Activated CD4-positive, CD25-positive, alpha-beta regulatory T cell treated with anti-CD3 and anti-CD28 coated beads, Interleukin-2, amount 50 U/mL, for 72 hours (primary cell): Measurements from ENCODE around the gene VWF.

Experiments used
- DNase-seq: peaks from one replicate; pipeline ENCODE4 v3.0.0; 2021

VWF gene

GRCh38 chr12:5971194-5971850 lies 153.1 kb downstream of the VWF start:
- DNase-seq = no peak

DNA sequence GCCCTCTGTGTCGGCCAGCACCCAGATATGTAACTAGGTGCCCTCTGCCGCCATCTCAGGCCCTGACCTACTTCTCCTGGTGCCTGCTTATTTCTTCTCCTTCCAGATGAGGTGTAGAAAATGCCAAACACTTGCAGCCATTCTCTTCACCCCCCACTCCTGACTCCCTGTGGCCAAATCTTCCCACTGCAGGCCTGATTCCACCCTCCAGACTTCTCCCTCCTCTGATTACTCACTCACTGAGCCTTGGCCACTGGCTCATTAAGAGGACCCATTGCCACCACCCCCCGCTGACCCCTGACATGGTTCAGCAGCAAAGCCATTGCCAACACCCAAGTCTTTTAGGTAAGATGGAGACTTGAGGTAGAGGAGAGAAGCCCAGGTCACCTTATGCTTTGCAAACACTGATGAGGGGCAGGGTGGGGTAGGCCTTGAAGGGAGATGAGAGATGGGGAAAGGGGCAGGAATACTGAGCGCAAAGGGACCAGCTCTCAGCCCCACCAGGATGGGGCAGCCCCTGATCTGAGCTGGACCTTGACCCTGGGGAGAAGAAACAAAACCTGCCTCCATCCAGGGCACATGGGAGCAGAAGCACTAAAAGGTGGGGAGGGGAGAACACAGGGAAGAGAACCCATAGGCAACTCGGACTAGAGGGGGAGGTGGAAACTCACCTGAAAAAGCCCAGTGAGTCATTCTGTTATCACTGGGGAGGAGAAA lies 154.3 kb downstream of the VWF start:
- no peak for DNase-seq

DNA sequence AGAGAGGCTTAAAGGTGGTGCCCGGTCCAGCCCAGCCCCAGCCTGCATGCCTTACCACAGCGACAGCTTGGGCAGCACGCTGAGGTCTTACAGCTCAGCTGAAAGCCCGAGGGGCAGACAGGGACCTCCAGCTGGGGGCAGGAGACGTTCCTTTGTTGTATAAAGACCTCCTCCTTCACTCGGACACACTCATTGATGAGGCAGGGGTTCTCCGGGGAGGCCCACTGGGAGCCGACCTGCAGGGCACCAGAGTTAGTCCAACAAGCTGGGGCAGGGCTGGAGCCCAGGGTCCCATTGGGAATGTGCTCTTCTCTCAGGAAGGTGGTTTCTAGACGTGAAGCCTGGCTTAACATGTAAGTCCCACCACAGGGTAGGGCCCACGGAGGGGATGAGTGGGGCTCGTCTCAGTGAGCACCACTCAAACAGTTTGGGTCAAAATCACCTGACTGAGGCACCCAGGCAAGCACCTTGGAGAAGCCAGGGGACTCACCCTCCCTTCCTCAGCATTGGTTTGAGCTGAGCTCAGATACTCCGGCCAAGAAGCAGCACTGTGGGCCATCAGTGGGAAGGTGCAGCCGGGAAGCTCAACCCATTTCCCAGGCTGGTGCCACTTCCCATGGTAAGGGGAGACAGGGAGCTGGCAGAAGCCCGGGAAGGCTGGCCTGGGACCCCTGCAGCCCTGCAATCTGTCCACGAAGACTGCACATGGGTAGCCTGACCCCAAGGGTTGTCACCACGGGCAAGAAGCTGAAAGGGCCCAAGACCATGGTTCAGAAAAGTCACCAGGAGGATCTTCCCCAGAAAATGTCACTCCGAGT lies 155.1 kb downstream of the VWF start:
- DNase-seq = no peak

DNA sequence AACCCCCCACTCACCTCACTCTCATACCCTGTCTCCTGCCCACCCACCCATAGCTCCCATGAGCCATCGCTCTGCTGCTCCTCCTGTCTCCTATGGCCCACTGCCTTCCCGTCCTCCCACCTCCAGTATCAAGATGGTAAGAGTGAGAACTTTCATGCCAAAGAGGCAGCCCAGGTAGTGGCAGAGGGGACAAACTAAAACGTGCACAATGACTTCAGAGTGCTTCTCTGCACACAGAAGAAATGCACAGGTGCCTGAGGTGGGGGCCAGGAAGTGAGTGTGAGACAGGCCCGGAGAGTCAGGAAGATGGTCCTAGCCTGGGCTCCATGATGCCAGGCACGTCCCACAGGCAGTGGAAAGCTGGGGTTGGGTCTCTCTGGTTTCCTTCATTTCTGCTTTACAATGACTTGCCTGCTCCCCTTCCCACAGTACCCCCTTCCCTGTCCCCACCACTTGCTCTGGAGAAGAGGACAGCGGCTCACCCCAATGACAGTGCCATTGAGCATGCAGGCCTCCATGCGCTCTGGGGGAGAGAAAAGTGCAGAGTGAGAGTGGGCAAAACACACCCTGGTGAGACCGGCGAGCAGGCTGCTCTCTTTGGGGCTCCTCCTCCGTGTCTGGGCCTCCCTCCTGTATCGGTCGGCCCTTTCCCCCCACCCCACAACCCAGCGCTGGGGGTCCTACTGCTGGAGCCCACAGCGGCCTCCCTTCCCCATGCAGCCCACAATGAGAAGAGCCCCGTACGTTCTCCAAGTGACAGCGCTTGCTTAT lies 156.6 kb downstream of the VWF start:
- DNase-seq = no peak

- no peak for DNase-seq
These were observed 157.9 kb downstream of the VWF start for GRCh38 chr12:5966486-5967095.

DNA sequence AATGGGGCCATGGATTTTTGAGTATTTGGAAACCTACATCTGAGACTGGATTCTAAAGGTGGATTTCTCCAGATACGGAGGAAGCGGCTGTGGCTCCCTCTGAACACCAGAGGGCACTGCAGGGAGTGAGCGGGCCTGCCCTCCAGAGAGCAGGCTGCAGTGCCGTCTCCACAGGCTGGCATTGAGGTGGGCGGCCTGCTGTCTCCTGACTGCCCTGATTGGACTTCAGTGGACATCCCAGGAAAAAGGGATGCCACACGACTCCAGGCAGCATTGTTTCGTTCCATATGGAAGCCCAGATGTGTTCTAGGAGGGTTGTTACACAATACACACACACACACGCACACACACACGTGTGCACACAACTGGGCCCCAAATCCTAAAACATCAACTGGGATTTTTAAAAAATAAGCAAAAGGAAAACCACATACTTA lies 158.5 kb downstream of the VWF start:
- peak; percentile 52 for DNase-seq

GRCh38 chr12:5964913-5965900 lies 159.3 kb downstream of the VWF start:
- no peak for DNase-seq

DNA sequence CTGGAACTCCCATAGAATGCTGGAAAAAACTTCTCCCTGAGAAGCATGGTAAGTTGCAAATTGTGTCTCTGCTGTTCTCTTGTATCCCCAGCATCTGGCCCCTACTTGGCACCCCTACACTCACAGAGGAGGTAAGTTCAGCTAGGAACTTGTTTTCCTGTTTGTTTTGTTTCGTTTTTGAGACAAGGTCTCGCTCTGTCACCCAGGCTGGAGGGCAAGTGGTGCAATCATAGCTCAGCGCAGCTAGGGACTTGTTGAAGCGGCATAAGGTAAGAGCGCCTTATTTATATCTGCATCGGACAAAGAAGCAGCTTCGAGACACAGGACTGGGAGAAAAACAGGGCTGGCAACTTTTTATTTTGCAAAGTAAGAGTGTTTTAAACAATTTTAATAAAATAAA lies 161.0 kb downstream of the VWF start:
- no peak for DNase-seq

DNA sequence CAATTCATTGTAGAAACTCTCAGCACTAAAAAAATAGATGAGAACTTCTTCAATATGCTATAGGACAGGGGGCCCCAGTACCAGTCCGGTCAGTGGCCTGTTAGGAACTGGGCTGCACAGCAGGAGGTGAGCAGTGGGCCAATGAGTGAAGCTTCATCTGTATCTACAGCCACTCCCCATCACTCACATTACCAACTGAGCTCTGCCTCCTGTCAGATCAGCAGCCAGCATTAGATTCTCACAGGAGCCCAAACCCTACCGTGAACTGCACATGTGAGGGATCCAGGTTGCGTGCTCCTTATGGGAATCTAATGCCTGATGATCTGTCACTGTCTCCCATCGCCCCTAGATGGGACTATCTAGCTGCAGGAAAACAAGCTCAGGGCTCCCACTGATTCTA lies 163.7 kb downstream of the VWF start:
- no peak for DNase-seq

- no peak for DNase-seq
These were observed 167.5 kb downstream of the VWF start for GRCh38 chr12:5956987-5957386.

GRCh38 chr12:5954661-5955060 lies 169.8 kb downstream of the VWF start:
- DNase-seq = no peak

- DNase-seq = no peak
These were observed 170.5 kb downstream of the VWF start for GRCh38 chr12:5953835-5954586.

DNA sequence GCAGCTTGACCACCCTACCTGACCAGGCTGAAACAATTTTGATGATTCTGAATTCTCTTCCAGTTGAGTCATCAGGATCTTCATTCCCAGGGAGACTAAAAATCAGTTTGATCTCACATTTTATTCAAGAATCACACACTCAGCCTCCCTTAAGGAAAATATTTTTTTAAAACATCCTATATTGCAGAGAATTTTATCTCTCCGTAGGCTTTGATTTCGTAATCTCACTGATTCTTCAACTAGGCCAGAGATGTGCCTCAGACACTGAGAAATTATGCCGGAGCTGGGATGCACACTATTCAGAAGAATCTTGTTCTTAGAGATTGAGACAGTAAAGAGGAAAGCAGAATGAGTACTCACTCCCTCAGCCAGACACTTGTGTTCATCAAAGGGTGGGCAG lies 172.4 kb downstream of the VWF start:
- DNase-seq = no peak

- DNase-seq = no peak
These were observed 175.8 kb downstream of the VWF start for GRCh38 chr12:5948696-5949095.

DNA sequence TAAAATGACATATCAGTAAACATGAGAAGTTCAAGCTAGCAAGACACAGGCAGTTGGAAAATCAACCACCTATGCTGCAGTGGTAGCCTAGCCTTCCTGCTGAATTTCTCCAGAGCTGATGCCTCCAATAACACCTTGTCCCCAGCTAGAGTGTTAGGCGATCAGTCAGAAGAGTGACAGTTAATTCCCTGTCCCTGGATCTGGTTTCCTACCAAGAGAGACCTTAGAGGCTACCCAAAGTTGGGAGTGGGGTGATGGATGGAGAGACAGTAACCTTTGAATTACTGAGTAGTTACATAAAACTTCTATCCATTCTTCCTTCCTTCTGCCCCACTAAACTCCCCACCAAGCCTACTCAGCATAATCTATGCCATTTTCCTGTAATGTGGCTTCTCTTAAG lies 177.5 kb downstream of the VWF start:
- no peak for DNase-seq

- DNase-seq = no peak
These were observed 178.1 kb downstream of the VWF start for GRCh38 chr12:5946388-5946787.

- no peak for DNase-seq
These were observed 179.1 kb downstream of the VWF start, which contains the start of gene ANO2 for GRCh38 chr12:5945071-5946008. Gene ANO2, minus strand, starts transcription at chr12:5945259. Its CDS starts 42 bp downstream, at chr12:5945217.

GRCh38 chr12:5944688-5945070 lies 179.8 kb downstream of the VWF start:
- no peak for DNase-seq

DNA sequence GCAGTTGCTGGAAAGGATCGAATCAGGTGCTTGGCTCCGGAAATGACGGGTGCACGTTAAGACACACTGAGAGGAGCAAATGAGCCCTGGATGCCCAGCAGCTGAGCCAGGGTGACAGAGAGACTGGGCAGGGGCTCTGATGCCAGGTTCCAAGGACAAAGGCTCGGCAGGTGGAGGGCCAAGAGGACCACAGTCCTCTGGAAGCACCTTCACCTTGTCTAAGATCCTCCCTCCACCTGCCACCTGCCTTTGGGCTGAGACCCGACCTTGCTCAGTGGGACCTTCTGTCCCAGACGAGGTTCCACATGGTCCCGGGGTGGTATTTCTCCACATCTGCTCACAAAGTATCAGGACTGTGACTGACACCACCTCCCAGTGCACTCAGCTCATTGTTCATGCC lies 180.4 kb downstream of the VWF start:
- no peak for DNase-seq
